SK-MEL-5 (cell line): ENCODE measurements around the gene LRRC3C. TPM values are rescaled to one million over a fixed set of nuclear protein-coding genes. Genes with fewer than 3 reads are reported as not detected.

Experiments
- DNase-seq: peaks from one replicate; pipeline ENCODE4 v3.0.0-alpha.2; 2016; ENCODE audit warnings: low read depth, low spot score
- in situ Hi-C: cut with HindIII; loops from 2 replicates; pipeline ENCODE4 v1.10.0; 2016; ENCODE audit warnings: low sequenced_read_pairs, high pct_unique_total_duplicates, low pct_unique_long_range_greater_than_20kb
- total RNA-seq: library from RNA; depleted of rRNA; stranded (reverse); fragments of >200 nt; shearing (Covaris generic); gene quantifications from 2 replicates; pipeline ENCODE4 v1.2.3, GENCODE V29; 2014

Gene LRRC3C
- total RNA-seq, 1 experiment from 2014 or later, result not detected

GRCh38 chr17:39962642-39963220 lies 35.2 kb downstream of the LRRC3C start, which contains the start of gene GSDMA:
Gene GSDMA (plus strand): TSS chr17:39963004. CDS start chr17:39965688, 2,684 bp downstream.
- in situ Hi-C loops, result no loop called here
- no peak for DNase-seq

- in situ Hi-C loops, result no loop called here
- no peak for DNase-seq
These were observed 36.3 kb downstream of the LRRC3C start for GRCh38 chr17:39963829-39964228.

GRCh38 chr17:39965017-39965699 lies 37.6 kb downstream of the LRRC3C start:
- DNase-seq, result no peak
- in situ Hi-C loops, result no loop called here

GRCh38 chr17:39966771-39967170 lies 39.2 kb downstream of the LRRC3C start:
- DNase-seq, result no peak
- in situ Hi-C loops, result no loop called here

- no peak for DNase-seq
- in situ Hi-C loops, result no loop called here
These were observed 41.2 kb downstream of the LRRC3C start for GRCh38 chr17:39968761-39969160.

- in situ Hi-C loops, result no loop called here
- DNase-seq, result no peak
These were observed 41.8 kb downstream of the LRRC3C start for GRCh38 chr17:39969375-39969774.

- in situ Hi-C loops, result no loop called here
- no peak for DNase-seq
These were observed 42.7 kb downstream of the LRRC3C start for GRCh38 chr17:39970157-39970692.

GRCh38 chr17:39971076-39971603 lies 43.6 kb downstream of the LRRC3C start:
- in situ Hi-C loops, result no loop called here

GRCh38 chr17:39972271-39972670 lies 44.7 kb downstream of the LRRC3C start:
- in situ Hi-C loops, result no loop called here
- DNase-seq, result no peak

More at GRCh38 chr17:39971076-39971603, 43.6 kb downstream of the LRRC3C start:
- DNase-seq, result no peak

GRCh38 chr17:39973496-39973895 lies 46.0 kb downstream of the LRRC3C start:
- in situ Hi-C loops, result no loop called here
- DNase-seq, result no peak

GRCh38 chr17:39974433-39974832 lies 46.9 kb downstream of the LRRC3C start:
- in situ Hi-C loops, result no loop called here
- no peak for DNase-seq

GRCh38 chr17:39975801-39976200 lies 48.3 kb downstream of the LRRC3C start:
- in situ Hi-C loops, result loop anchor here (25.0 kb wide), 1 partner anchor 112 kb away; no protein-coding TSS in a partner anchor
- no peak for DNase-seq

GRCh38 chr17:39979016-39979670 lies 51.6 kb downstream of the LRRC3C start:
- in situ Hi-C loops, result loop anchor here (25.0 kb wide), 1 partner anchor 108 kb away; no protein-coding TSS in a partner anchor
- DNase-seq, result no peak

GRCh38 chr17:39979893-39980350 lies 52.4 kb downstream of the LRRC3C start:
- in situ Hi-C loops, result loop anchor here (25.0 kb wide), 1 partner anchor 107 kb away; no protein-coding TSS in a partner anchor

GRCh38 chr17:39980351-39981206 lies 53.0 kb downstream of the LRRC3C start, which contains the start of gene PSMD3:
Gene PSMD3 (plus strand): TSS chr17:39980807. CDS start chr17:39980971, 164 bp downstream.
- in situ Hi-C loops, result loop anchor here (25.0 kb wide), 1 partner anchor 107 kb away; no protein-coding TSS in a partner anchor
- peak; percentile 100 for DNase-seq

More at GRCh38 chr17:39979893-39980350, 52.4 kb downstream of the LRRC3C start:
- DNase-seq, result peak; percentile 42

- in situ Hi-C loops, result loop anchor here (25.0 kb wide), 1 partner anchor 106 kb away; no protein-coding TSS in a partner anchor
These were observed 53.7 kb downstream of the LRRC3C start for GRCh38 chr17:39981207-39981741.

More at GRCh38 chr17:39981207-39981741, 53.7 kb downstream of the LRRC3C start:
- DNase-seq, result no peak
